CD4-positive, alpha-beta T cell treated with Interferon alpha-2 for 1 hour (primary cell): ENCODE data around the gene CELA2A.

Experiments
- DNase-seq, 2 donors: peaks; one replicate each; pipeline ENCODE4 v3.0.0-alpha.2; 2020 to 2022

CELA2A gene

GRCh38 chr1:15456313-15456954 lies at the start of gene CELA2A:
Gene CELA2A, plus strand, starts transcription at chr1:15456732. Its CDS starts 22 bp downstream, at chr1:15456754.
- DNase-seq, result no peak

- peak in 1 of 2 donors; percentile 41 for DNase-seq
Measured at GRCh38 chr1:15407580-15407979, 49.0 kb upstream of the CELA2A start.

GRCh38 chr1:15408890-15409387 lies 47.6 kb upstream of the CELA2A start:
- DNase-seq, result no peak

- peak; percentile 92 to 95 for DNase-seq
Measured at GRCh38 chr1:15409388-15410222, 46.9 kb upstream of the CELA2A start, which contains the start of gene EFHD2. Gene EFHD2, plus strand, starts transcription at chr1:15409888. Its CDS starts 84 bp downstream, at chr1:15409972.

GRCh38 chr1:15410223-15410883 lies 46.2 kb upstream of the CELA2A start:
- no peak for DNase-seq

GRCh38 chr1:15410884-15411245 lies 45.7 kb upstream of the CELA2A start:
- no peak for DNase-seq

- peak; percentile 67 to 77 for DNase-seq
Measured at GRCh38 chr1:15411593-15412137, 44.9 kb upstream of the CELA2A start.

GRCh38 chr1:15412175-15412800 lies 44.2 kb upstream of the CELA2A start:
- DNase-seq, result peak; percentile 55 to 63

- no peak for DNase-seq
Measured at GRCh38 chr1:15412843-15413242, 43.7 kb upstream of the CELA2A start.

GRCh38 chr1:15413563-15414444 lies 42.7 kb upstream of the CELA2A start:
- no peak for DNase-seq

- DNase-seq, result no peak
Measured at GRCh38 chr1:15414445-15414983, 42.0 kb upstream of the CELA2A start.

- DNase-seq, result peak; percentile 71 to 79
Measured at GRCh38 chr1:15417059-15417934, 39.2 kb upstream of the CELA2A start.

GRCh38 chr1:15418806-15419515 lies 37.6 kb upstream of the CELA2A start:
- no peak for DNase-seq

GRCh38 chr1:15420853-15421465 lies 35.6 kb upstream of the CELA2A start:
- DNase-seq, result no peak

GRCh38 chr1:15422871-15423270 lies 33.7 kb upstream of the CELA2A start:
- no peak for DNase-seq

- no peak for DNase-seq
Measured at GRCh38 chr1:15423355-15424077, 33.0 kb upstream of the CELA2A start.

GRCh38 chr1:15424146-15424667 lies 32.3 kb upstream of the CELA2A start:
- DNase-seq, result no peak

- DNase-seq, result no peak
Measured at GRCh38 chr1:15424981-15425380, 31.6 kb upstream of the CELA2A start.
